Measurements from ENCODE around the gene TSPAN14. TPM values are rescaled to one million over a fixed set of nuclear protein-coding genes. Genes with fewer than 3 reads are reported as not detected.

Gene TSPAN14
- total and polyA plus RNA-seq, 10 of the 15 experiments (the other 5 are each of a cell fraction or from before 2014, with no cell fraction given): 2.5 to 31.7 (median 17.9) TPM

- TF ChIP-seq SKIL (IDR thresholded peaks at IDR 0.05; ENCODE audit: low read depth, poor library complexity, severe bottlenecking) (no peak), STAT3 (IDR thresholded peaks at IDR 0.05; ENCODE audit: low read depth, low read length) (no peak), PAX8 (IDR thresholded peaks at IDR 0.05) (no peak), IRF4 (IDR thresholded peaks at IDR 0.05; ENCODE audit: low read depth, low read length) (peak; percentile 59; the same call in 1 of the 2 replicates), HDAC2 (IDR thresholded peaks at IDR 0.05) (no peak), SUZ12 (IDR thresholded peaks at IDR 0.05; ENCODE audit: unreplicated experiment) (no peak), DPF2 (IDR thresholded peaks at IDR 0.05) (peak; percentile 90; the same call in 1 of the 2 replicates), CUX1 (IDR thresholded peaks at IDR 0.05; ENCODE audit: insufficient replicate concordance, low read depth, low read length) (no peak), ZSCAN29 (IDR thresholded peaks at IDR 0.05) (no peak), MEF2B (IDR thresholded peaks at IDR 0.05; ENCODE audit: partially characterized antibody, poor library complexity, severe bottlenecking) (no peak), ETV6 (conservative IDR thresholded peaks at IDR 0.05 in 1 of 2, IDR thresholded peaks at IDR 0.05 in 1 of 2; ENCODE audit: borderline replicate concordance in 1 of 2, low read depth in 1 of 2) (no peak), BACH1 (IDR thresholded peaks at IDR 0.05; ENCODE audit: borderline replicate concordance) (peak; percentile 32; the same call in 1 of the 2 replicates)
Measured at GRCh38 chr10:80471715-80472233, 17.7 kb downstream of the TSPAN14 start (continued).
